ENCODE results near the gene AP3M1.
"Not testable (repeated sequence)": the region's sequence is repeated elsewhere in the genome, so short reads cannot be mapped to it uniquely, and the experiment has no call there.

The AP3M1 gene, protein sequence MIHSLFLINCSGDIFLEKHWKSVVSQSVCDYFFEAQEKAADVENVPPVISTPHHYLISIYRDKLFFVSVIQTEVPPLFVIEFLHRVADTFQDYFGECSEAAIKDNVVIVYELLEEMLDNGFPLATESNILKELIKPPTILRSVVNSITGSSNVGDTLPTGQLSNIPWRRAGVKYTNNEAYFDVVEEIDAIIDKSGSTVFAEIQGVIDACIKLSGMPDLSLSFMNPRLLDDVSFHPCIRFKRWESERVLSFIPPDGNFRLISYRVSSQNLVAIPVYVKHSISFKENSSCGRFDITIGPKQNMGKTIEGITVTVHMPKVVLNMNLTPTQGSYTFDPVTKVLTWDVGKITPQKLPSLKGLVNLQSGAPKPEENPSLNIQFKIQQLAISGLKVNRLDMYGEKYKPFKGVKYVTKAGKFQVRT

DNA sequence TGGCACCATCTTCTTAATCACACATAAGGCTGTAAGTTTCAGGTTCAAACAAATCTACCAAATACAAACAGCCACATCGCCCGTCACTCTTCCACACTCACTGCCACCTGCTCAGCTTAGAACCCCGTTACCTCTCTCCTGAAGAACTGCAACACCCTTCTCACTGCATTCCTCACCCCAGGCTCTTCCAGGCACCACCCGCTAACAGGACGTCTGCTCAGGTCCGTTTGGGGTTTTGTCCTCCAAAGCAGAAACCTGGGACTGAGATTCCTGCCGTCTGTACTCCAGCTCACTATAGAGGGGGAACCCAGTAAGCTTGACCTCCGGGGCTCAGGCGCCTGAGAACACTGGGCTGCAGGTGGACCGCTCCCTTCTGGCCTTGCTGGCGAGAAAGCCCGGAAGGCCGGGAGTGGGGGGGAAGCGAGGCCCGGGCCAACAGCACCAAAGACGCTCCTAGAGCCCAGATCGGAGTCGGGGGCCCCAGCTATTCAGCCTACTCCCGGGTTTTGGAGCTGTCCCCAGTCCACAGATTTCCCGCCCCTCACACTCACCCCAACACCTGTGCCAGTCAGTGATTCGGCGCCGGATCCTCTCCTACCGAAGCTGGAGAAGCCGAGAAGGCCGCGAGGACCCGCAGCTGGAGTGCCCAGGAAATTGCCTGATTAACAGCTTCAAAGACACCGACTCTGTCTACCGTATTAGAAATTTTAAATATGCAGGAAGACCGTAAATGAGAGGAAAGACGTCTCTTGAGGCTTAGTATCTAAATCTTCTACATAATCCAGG, at the start of gene AP3M1:
Gene AP3M1, minus strand, starts transcription at position 625 of the 786 bp plus-strand sequence. CDS start 12,449 bp downstream, outside the sequence.
- DNase-seq (ENCODE audit: low spot score), result no peak

DNA sequence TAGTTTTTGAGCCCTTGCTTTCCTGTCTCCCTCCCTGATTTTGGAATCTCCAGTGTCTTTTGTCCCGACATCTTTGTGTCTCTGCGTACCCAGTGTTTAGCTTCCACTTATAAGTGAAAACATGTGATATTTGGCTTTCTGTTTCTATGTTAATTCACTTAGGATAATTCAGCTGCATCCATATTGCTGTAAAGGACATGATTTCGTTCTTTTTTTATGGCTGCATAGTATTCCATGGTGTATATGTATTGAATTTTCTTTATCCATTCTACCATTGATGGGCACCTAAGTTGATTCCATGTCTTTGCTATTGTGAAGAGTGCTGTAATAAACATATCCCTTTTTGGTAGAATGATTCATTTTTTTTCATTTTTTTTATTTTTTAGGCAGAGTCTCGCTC, 48.7 kb upstream of the AP3M1 start:
- no peak for DNase-seq (ENCODE audit: low spot score)

- DNase-seq (ENCODE audit: low spot score), result no peak
Measured at GRCh38 chr10:74194999-74195398, 44.4 kb upstream of the AP3M1 start.

GRCh38 chr10:74194545-74194944, 43.9 kb upstream of the AP3M1 start:
- no peak for DNase-seq (ENCODE audit: low spot score)

- DNase-seq (ENCODE audit: low spot score), result no peak
Measured at GRCh38 chr10:74190494-74190893, 39.9 kb upstream of the AP3M1 start.

- peak; percentile 54 for DNase-seq (ENCODE audit: low spot score)
Measured at GRCh38 chr10:74189999-74190421, 39.4 kb upstream of the AP3M1 start.

GRCh38 chr10:74188617-74189016, 38.0 kb upstream of the AP3M1 start:
- DNase-seq (ENCODE audit: low spot score), result not testable (repeated sequence)

DNA sequence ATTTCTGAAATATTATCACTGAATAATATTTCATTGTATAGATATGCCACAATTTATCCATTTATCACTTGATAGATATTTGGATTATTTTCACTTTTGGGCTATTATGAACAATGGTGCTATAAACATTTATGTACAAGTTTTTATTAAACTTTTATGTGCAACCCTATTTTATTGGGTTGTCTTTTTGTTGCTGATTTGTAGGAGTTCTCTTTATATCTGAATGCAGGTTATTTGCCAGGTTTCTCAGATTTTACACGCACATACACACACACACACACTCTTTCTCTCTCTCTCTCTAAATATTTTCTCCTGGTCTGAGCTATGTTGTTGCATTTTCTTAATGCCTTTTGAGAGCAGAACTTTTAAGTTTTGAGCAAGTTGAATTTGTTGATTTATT, 36.6 kb upstream of the AP3M1 start:
- DNase-seq (ENCODE audit: low spot score), result no peak

- DNase-seq (ENCODE audit: low spot score), result no peak
Measured at GRCh38 chr10:74186678-74187077, 36.0 kb upstream of the AP3M1 start.

DNA sequence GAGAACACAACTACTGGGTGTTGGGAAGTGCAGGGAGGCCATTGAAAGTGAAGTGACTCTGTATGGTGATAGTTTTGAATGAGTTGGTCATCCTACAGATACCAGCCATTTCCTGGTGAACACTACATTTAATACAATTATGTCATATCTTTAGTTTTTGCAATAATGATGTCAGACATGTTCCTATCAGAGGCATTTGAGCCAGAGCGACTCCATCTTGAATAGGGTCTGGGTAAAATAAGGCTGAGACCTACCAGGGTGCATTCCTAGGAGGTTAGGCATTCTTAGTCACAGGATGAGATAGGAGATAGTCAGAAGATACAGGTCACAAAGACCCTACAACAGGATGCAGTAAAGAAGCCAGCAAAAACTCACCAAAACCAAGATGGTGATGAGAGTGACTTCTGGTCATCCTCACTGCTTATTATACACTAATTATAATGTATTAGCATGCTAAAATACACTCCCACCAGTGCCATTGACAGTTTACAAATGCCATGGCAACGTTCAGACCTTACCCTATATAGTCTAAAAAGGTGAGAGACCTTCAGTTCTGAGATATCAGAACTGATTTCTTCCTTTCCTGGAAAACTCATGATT, 28.6 kb upstream of the AP3M1 start:
- DNase-seq (ENCODE audit: low spot score), result no peak

- no peak for DNase-seq (ENCODE audit: low spot score)
Measured at GRCh38 chr10:74178042-74178791, 27.6 kb upstream of the AP3M1 start.

GRCh38 chr10:74177140-74177677, 26.6 kb upstream of the AP3M1 start:
- DNase-seq (ENCODE audit: low spot score), result peak; percentile 13

- DNase-seq (ENCODE audit: low spot score), result peak; percentile 95
Measured at GRCh38 chr10:74176380-74177139, 25.9 kb upstream of the AP3M1 start.

DNA sequence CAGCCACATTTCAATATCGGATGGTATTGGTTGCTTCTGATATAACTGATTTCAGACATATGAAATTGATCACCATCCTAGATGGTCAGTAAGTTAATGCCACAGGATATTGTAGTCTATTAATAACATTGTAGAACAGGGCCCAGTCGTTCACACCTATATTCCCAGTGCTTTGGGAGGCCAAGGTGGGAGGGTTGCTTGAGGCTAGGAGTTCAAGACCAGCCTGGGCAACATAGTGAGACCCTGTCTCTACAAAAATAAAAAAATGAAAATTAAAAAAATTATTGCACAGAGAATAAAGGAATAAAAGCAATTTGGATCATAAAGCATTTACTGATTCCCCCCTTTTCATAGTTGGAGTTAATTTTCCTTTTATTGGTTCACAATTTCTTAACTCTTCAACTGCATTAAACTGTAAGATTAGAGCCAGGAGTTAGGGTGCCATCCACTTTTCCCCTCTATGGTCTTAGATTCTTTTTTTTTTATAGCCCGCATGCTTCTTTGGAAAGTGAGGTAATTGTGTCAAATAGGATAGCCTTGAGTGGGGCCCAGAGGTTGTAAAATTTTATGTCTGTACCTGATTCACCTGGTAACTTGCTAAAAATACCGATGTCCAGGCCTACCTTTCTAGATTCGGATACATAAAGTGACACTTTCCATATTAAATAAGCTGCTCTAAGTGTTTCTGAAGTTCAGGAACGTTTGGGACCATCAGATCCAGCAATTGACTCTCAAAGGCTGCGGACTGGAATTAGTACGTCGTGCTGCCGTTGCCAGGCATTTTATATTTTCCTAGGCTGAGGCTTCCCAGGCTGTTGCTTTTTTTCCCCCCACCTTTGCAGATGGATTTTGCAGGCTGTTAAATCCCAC, 25.1 kb upstream of the AP3M1 start:
- no peak for DNase-seq (ENCODE audit: low spot score)

DNA sequence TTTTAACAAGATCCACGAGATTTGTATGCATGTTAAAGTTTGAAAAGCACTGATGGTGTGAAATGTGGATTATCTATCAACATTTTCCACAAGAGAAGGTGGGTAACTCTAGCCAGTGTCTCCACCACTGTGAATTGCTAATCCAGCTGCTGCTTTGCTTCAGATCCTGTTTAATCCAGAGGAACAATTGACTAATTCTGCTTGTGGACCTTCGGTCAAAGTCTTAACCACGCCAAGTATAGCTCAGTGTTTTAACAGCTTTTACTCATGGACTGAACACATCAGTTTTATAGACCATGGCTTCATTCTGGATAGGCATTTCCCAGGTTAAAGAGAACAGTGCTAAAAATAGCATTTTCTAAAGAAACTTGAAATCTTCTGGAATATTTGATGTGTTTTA, 23.9 kb upstream of the AP3M1 start:
- no peak for DNase-seq (ENCODE audit: low spot score)

- DNase-seq (ENCODE audit: low spot score), result no peak
Measured at GRCh38 chr10:74171625-74172024, 21.0 kb upstream of the AP3M1 start.

DNA sequence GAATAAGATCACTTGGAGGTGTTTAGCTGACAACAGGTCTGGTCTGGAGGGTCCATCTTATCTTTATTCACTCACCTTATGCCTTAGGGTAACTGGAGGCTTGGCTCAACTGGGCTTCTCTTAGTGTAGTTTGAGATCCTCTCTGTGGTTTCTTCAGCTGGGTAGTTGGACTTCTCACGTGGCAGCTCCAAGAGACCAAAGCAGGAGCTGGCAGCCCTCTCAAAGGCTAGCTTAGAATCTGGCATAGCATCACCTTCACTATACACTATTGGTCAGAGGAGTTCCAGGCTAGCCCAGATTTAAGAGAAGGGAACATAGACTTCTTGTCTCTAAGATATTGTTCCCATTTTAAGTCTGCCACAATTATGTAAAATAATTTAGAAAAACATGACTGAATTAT, 16.8 kb upstream of the AP3M1 start:
- no peak for DNase-seq (ENCODE audit: low spot score)

- no peak for DNase-seq (ENCODE audit: low spot score)
Measured at GRCh38 chr10:74165530-74165901, 14.9 kb upstream of the AP3M1 start.

GRCh38 chr10:74164716-74165529, 14.3 kb upstream of the AP3M1 start:
- DNase-seq (ENCODE audit: low spot score), result no peak
